Right cardiac atrium (tissue), 5 donors: Measurements from ENCODE around the gene RNF150. TPM values are rescaled to one million over a fixed set of nuclear protein-coding genes. Genes with fewer than 3 reads are reported as not detected.

Source experiments
- ATAC-seq, 2 donors: fragments of 200-7000 bp; cut with Tn5 transposase; one replicate each; pipeline versions ENCODE4 v1.8.0 to v1.9.1; 2020; ENCODE audit warnings: moderate library complexity in 2 of 2, mild to moderate bottlenecking in 1 of 2
- DNase-seq, 3 donors: peaks; one replicate each; pipeline ENCODE4 v3.0.0-alpha.2; 2020
- H3K27ac ChIP-seq: one replicate; pipeline ENCODE4 v1.5.1; 2013; ENCODE audit warnings: mild to moderate bottlenecking, low read length, control low read depth, moderate library complexity
- H3K27me3 ChIP-seq: one replicate; pipeline ENCODE4 v1.6.1; 2013; ENCODE audit not compliant: control insufficient read depth, insufficient read depth
- H3K4me1 ChIP-seq: one replicate; pipeline ENCODE4 v1.6.1; 2013; ENCODE audit warnings: low read length; ENCODE audit not compliant: control insufficient read depth, insufficient read depth
- H3K4me3 ChIP-seq: one replicate; pipeline ENCODE4 v1.5.1; 2013; ENCODE audit warnings: low read length, control low read depth
- H3K9me3 ChIP-seq: one replicate; pipeline ENCODE4 v1.6.1; 2013; ENCODE audit warnings: low read length; ENCODE audit not compliant: control insufficient read depth
- WGBS: extraction: QIAGEN DNeasy Blood & Tissue Kit; methylation state at CpG from one replicate; pipeline ENCODE4 v1.1.7; 2013; 5-methylcytosine and 5-hydroxymethylcytosine counted together
- intact Hi-C, 4 donors: fragments of 100-400 bp; cut with DNase I; formaldehyde crosslinking; loops; one replicate each; pipeline versions ENCODE4 v1.11.0 to v1.14.0; 2022 to 2023
- polyA plus RNA-seq: library from polyadenylated mRNA; stranded (reverse); fragments of 200-250 nt; gene quantifications from one replicate; pipeline ENCODE4 v1.2.3, GENCODE V29; 2013
- total RNA-seq, 4 donors: library from RNA; stranded (reverse); fragmentation: NEBNext Ultra II Directional; extraction: Animal tissue kit (Norgen Biotek cat#: 25700); gene quantifications; one replicate each; pipeline ENCODE4 v1.2.1, GENCODE V29; 2021
- donor health status: healthy with polysubstance abuse.
- donor health status: DM: no; HTN: yes; CAD: no.
- donor health status: DM: no; HTN: no; CAD: no.
- donor health status: DM: no; HTN: yes; CAD: no; lungs with severe emphysema.
- donor health status: DM: yes; HTN: yes; CAD: no.

RNF150 gene
- total and polyA plus RNA-seq, 5 donors = 10.1 to 51.3 (median 40.3) TPM

GRCh38 chr4:140875746-140876452 lies 257.4 kb downstream of the RNF150 start:
- Histone ChIP-seq H3K9me3 (no peaks in the 10 kb centered on the region), H3K27me3 (no peaks in the 10 kb centered on the region), H3K4me1 (no peaks in the 10 kb centered on the region), H3K4me3 (no peak overlapping the region), H3K27ac (no peak overlapping the region)
- ATAC-seq (no peak), DNase-seq (no peak)
- intact Hi-C loops = no loop called here
- 63% methylated on average over 1 of the region's 1 CpG for WGBS

GRCh38 chr4:140874056-140874455 lies 259.2 kb downstream of the RNF150 start:
- WGBS = 63% methylated on average over 1 of the region's 1 CpG
- no peak for ATAC-seq
- H3K27me3 ChIP-seq = no peaks in the 10 kb centered on the region
- H3K4me3 ChIP-seq = no peak overlapping the region
- no peak for DNase-seq
- no peaks in the 10 kb centered on the region for H3K4me1 ChIP-seq
- no peak overlapping the region for H3K27ac ChIP-seq
- no peaks in the 10 kb centered on the region for H3K9me3 ChIP-seq
- intact Hi-C loops = no loop called here

GRCh38 chr4:140871368-140871767 lies 261.9 kb downstream of the RNF150 start:
- no peak for DNase-seq
- no peaks in the 10 kb centered on the region for H3K4me1 ChIP-seq
- WGBS = 33% methylated on average over 1 of the region's 1 CpG

GRCh38 chr4:140870427-140870826 lies 262.8 kb downstream of the RNF150 start:
- intact Hi-C loops = no loop called here
- peak in 1 of 2 donors; percentile 38 for ATAC-seq
- H3K4me3 ChIP-seq = no peak overlapping the region

More at GRCh38 chr4:140871368-140871767, 261.9 kb downstream of the RNF150 start:
- no peak overlapping the region for H3K4me3 ChIP-seq
- intact Hi-C loops = no loop called here
- no peaks in the 10 kb centered on the region for H3K27me3 ChIP-seq
- no peaks in the 10 kb centered on the region for H3K9me3 ChIP-seq
- ATAC-seq = no peak
- no peak overlapping the region for H3K27ac ChIP-seq

GRCh38 chr4:140869446-140869845 lies 263.8 kb downstream of the RNF150 start:
- WGBS = 94% methylated on average over 1 of the region's 1 CpG
- no peak overlapping the region for H3K4me3 ChIP-seq
- DNase-seq (no peak), ATAC-seq (no peak)
- no peaks in the 10 kb centered on the region for H3K9me3 ChIP-seq
- H3K4me1 ChIP-seq = no peaks in the 10 kb centered on the region
- no peaks in the 10 kb centered on the region for H3K27me3 ChIP-seq
- H3K27ac ChIP-seq = no peak overlapping the region
- intact Hi-C loops = no loop called here

More at GRCh38 chr4:140870427-140870826, 262.8 kb downstream of the RNF150 start:
- Histone ChIP-seq H3K27me3 (no peaks in the 10 kb centered on the region), H3K9me3 (no peaks in the 10 kb centered on the region), H3K4me1 (no peaks in the 10 kb centered on the region), H3K27ac (no peak overlapping the region)
- DNase-seq = no peak
- WGBS = 54% methylated on average over 5 of the region's 5 CpGs

GRCh38 chr4:140867356-140867755 lies 265.9 kb downstream of the RNF150 start:
- 52% methylated on average over 3 of the region's 3 CpGs for WGBS
- DNase-seq (no peak), ATAC-seq (peak in 1 of 2 donors; percentile 36)
- Histone ChIP-seq H3K4me1 (no peaks in the 10 kb centered on the region), H3K27me3 (no peaks in the 10 kb centered on the region), H3K27ac (peak overlapping the region; percentile 6), H3K4me3 (no peak overlapping the region), H3K9me3 (no peaks in the 10 kb centered on the region)
- intact Hi-C loops = no loop called here

- no peak for DNase-seq
- intact Hi-C loops = no loop called here
- Histone ChIP-seq H3K27me3 (no peaks in the 10 kb centered on the region), H3K27ac (no peak overlapping the region), H3K4me1 (no peaks in the 10 kb centered on the region), H3K4me3 (no peak overlapping the region), H3K9me3 (no peaks in the 10 kb centered on the region)
- ATAC-seq = no peak
- 76% methylated on average over 5 of the region's 5 CpGs for WGBS
Measured at GRCh38 chr4:140866492-140867005, 266.7 kb downstream of the RNF150 start.

- WGBS = 77% methylated on average over 7 of the region's 7 CpGs
- Histone ChIP-seq H3K27me3 (no peaks in the 10 kb centered on the region), H3K27ac (no peak overlapping the region), H3K4me1 (no peaks in the 10 kb centered on the region), H3K4me3 (no peak overlapping the region), H3K9me3 (no peaks in the 10 kb centered on the region)
- intact Hi-C loops = no loop called here
- no peak for DNase-seq
- ATAC-seq = no peak
Measured at GRCh38 chr4:140865253-140866217, 267.7 kb downstream of the RNF150 start.

GRCh38 chr4:140863197-140863596 lies 270.1 kb downstream of the RNF150 start:
- H3K4me3 ChIP-seq = no peak overlapping the region
- H3K9me3 ChIP-seq = no peaks in the 10 kb centered on the region
- 91% methylated on average over 2 of the region's 2 CpGs for WGBS
- no peak overlapping the region for H3K27ac ChIP-seq
- H3K27me3 ChIP-seq = no peaks in the 10 kb centered on the region
- no peak for DNase-seq
- intact Hi-C loops = loop anchor here (2.0 to 5.0 kb wide), 2 partner anchors 22 to 269 kb away; partner anchors contain the start of gene RNF150 (in 3 of the 4)
- ATAC-seq = no peak
- no peaks in the 10 kb centered on the region for H3K4me1 ChIP-seq

GRCh38 chr4:140862177-140862442 lies 271.2 kb downstream of the RNF150 start:
- no peaks in the 10 kb centered on the region for H3K27me3 ChIP-seq
- DNase-seq (no peak), ATAC-seq (no peak)
- WGBS = 53% methylated on average over 4 of the region's 4 CpGs
- H3K4me1 ChIP-seq = no peaks in the 10 kb centered on the region
- H3K27ac ChIP-seq = no peak overlapping the region
- H3K4me3 ChIP-seq = no peak overlapping the region
- H3K9me3 ChIP-seq = no peaks in the 10 kb centered on the region
- intact Hi-C loops = loop anchor here (2.0 to 5.0 kb wide), 2 partner anchors 23 to 270 kb away; partner anchors contain the start of gene RNF150 (in 3 of the 4)
